ENCODE measurements around the gene MEX3C.

GRCh38 chr18:51164342-51164741 is 33.1 kb downstream of the MEX3C start:
- TF ChIP-seq EZH2phosphoT487 (IDR thresholded peaks at IDR 0.05; ENCODE audit: borderline replicate concordance, low read length) (no peak), CTCF (conservative IDR thresholded peaks at IDR 0.05; ENCODE audit: low read depth, low read length) (no peak)
